CD4-positive, alpha-beta memory T cell (primary cell): Measurements from ENCODE around the gene UGT1A7. TPM values are rescaled to one million over a fixed set of nuclear protein-coding genes. Genes with fewer than 3 reads are reported as not detected.

Experiments used
- CTCF ChIA-PET: fragments of 350-600 bp; sonication (Branson Sonifier 250); formaldehyde crosslinking; loops from one replicate; lab custom pipeline; 2021; ENCODE audit warnings: inconsistent platforms; ENCODE audit not compliant: partially characterized antibody; lab: Charles Lee
- POLR2A ChIA-PET: fragments of 350-600 bp; sonication (Branson Sonifier 250); formaldehyde crosslinking; loops from one replicate; lab custom pipeline; 2021; ENCODE audit not compliant: partially characterized antibody; lab: Charles Lee
- DNase-seq, 5 donors: peaks; one replicate each; pipeline versions ENCODE4 v3.0.0 to v3.0.0-alpha.2; 2020 to 2022; ENCODE audit warnings: mixed read lengths in 1 of 5
- H3K27ac ChIP-seq: one replicate; pipeline ENCODE4 v1.7.0; 2013; ENCODE audit warnings: low read depth, low read length
- H3K27me3 ChIP-seq: 2 replicates; pipeline ENCODE4 v1.7.0; 2013; ENCODE audit warnings: mild to moderate bottlenecking, low read length, moderate library complexity; ENCODE audit not compliant: insufficient read depth
- H3K36me3 ChIP-seq: 2 replicates; pipeline ENCODE4 v1.7.0; 2013; ENCODE audit warnings: mild to moderate bottlenecking, low read length, moderate library complexity; ENCODE audit not compliant: insufficient read depth
- H3K4me1 ChIP-seq: 2 replicates; pipeline ENCODE4 v1.7.0; 2013; ENCODE audit warnings: mild to moderate bottlenecking, low read length, moderate library complexity; ENCODE audit not compliant: insufficient read depth
- H3K4me3 ChIP-seq, 2 donors: one replicate each; pipeline ENCODE4 v1.7.0; 2013; ENCODE audit warnings: low read length in 2 of 2, mild to moderate bottlenecking in 1 of 2
- H3K9me3 ChIP-seq, 2 donors: one replicate each; pipeline ENCODE4 v1.7.0; 2013; ENCODE audit warnings: low read length in 2 of 2, control low read depth in 1 of 2; ENCODE audit not compliant: control insufficient read depth in 1 of 2
- H3K27ac Mint-ChIP-seq, 7 donors: one replicate each; pipeline ENCODE4 v1.8.0; 2020 to 2021; ENCODE audit warnings: mixed read lengths in 7 of 7, mild to moderate bottlenecking in 6 of 7, inconsistent platforms in 3 of 7, moderate library complexity in 3 of 7
- H3K27me3 Mint-ChIP-seq, 2 donors: one replicate each; pipeline ENCODE4 v1.8.0; 2020 to 2021; ENCODE audit warnings: mixed read lengths in 2 of 2
- H3K36me3 Mint-ChIP-seq, 2 donors: one replicate each; pipeline ENCODE4 v1.8.0; 2020 to 2021; ENCODE audit warnings: mixed read lengths in 2 of 2, inconsistent platforms in 1 of 2, mild to moderate bottlenecking in 1 of 2
- H3K4me1 Mint-ChIP-seq, 4 donors: one replicate each; pipeline ENCODE4 v1.8.0; 2020 to 2021; ENCODE audit warnings: mixed read lengths in 4 of 4, mild to moderate bottlenecking in 1 of 4
- H3K4me3 Mint-ChIP-seq, 8 donors: one replicate each; pipeline ENCODE4 v1.8.0; 2020 to 2021; ENCODE audit warnings: mixed read lengths in 8 of 8, mild to moderate bottlenecking in 7 of 8, moderate library complexity in 6 of 8, inconsistent platforms in 3 of 8
- H3K9me3 Mint-ChIP-seq, 8 donors: one replicate each; pipeline ENCODE4 v1.8.0; 2020 to 2021; ENCODE audit warnings: mixed read lengths in 8 of 8, mild to moderate bottlenecking in 5 of 8, inconsistent platforms in 3 of 8, moderate library complexity in 1 of 8
- intact Hi-C: fragments of 100-400 bp; cut with micrococcal nuclease; formaldehyde crosslinking; loops from one replicate; pipeline ENCODE4 v1.15.1; 2023
- polyA plus RNA-seq, 2 donors: library from polyadenylated mRNA; unstranded; fragments of 300-500 nt; fragmentation: Illumina TruSeq; gene quantifications; one replicate each; pipeline ENCODE4 v1.2.3, GENCODE V29; 2021
- total RNA-seq, 2 experiments: library from RNA; stranded (reverse); gene quantifications; one replicate each; pipeline ENCODE4 v1.2.3, GENCODE V29; 2021

The UGT1A7 gene
- total and polyA plus RNA-seq, 4 experiments from 2014 or later, result not detected

DNA sequence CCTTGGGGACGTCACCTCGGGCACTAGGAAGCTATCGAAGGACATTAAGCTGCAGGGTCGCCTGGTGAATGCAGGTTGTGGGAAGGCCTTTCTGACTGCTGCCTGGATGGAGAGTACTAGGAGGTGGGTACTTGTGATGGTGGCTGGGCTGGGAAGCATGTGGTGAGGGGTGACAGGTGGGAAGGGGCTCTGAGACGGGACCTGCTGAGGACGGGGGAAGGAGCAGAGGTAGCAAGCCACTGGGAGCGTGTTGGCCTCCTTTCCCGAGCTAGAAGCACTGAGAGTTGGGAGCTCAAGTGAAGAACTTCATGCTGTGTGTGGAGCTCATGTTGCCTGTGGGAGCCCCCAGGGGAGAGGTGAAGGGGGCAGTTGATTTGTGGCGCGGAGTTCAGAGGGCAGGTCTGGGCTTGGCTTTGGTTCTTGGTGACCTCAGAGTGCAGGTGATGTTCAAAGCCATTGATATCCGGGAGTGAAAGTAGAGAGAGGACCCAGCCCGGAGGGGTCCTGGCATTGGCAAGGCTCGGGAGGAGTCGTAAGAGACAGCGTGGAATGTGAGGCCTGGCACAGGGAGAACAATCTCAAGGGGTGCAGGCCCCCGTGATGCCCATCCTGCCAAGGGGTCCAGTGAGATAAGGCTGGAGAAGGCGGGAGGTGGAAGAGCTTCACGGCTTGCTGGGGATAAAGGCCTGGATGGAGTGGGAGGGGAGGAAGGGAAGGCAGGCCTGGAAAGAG, 109.6 kb downstream of the UGT1A7 start:
- Mint-ChIP-seq H3K4me3 (no peak overlapping the region), H3K36me3 (no peaks in the 10 kb centered on the region), H3K4me1 (peaks cover 0 to 4% (median under 1%) of the 10 kb centered on the region in 4 donors), H3K9me3 (peaks cover 0 to 5% (median under 1%) of the 10 kb centered on the region in 8 donors), H3K27ac (no peak overlapping the region), H3K27me3 (peaks cover 2 to 4% of the 10 kb centered on the region in 2 donors)
- Histone ChIP-seq H3K27me3 (no peaks in the 10 kb centered on the region), H3K27ac (no peak overlapping the region), H3K36me3 (no peaks in the 10 kb centered on the region), H3K9me3 (no peaks in the 10 kb centered on the region), H3K4me3 (no peak overlapping the region), H3K4me1 (no peaks in the 10 kb centered on the region)
- POLR2A ChIA-PET, result no interaction called here
- CTCF ChIA-PET, result no interaction called here
- intact Hi-C loops, result no loop called here
- DNase-seq, result no peak

DNA sequence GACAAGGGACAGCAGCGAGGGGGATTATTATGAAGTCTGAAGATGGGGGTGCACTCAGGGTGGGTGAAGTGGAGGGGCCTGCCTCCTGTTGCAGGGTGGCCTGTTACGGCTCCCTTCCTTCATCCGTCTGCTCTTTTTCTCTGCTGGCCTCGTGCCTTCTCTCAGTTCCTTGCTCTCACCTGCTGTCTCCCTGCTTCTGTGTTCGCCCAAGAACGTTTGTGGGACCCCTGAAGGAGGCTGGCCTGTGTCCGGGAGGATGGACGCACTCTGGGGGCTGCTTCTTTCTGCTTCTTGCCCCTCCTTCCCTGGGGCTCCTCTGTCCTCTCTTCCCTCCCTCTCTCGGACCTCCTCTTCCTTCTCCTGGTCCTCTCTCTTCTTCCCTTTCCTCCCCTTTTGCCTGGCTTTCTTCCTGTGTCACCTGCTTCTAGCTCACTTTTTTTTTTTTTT, 110.2 kb downstream of the UGT1A7 start:
- Mint-ChIP-seq H3K27ac (no peak overlapping the region), H3K4me1 (peaks cover 0 to 4% (median under 1%) of the 10 kb centered on the region in 4 donors), H3K9me3 (peaks cover 0 to 5% (median 0%) of the 10 kb centered on the region in 8 donors), H3K36me3 (no peaks in the 10 kb centered on the region), H3K27me3 (peaks cover 0 to 4% of the 10 kb centered on the region in 2 donors), H3K4me3 (no peak overlapping the region)
- Histone ChIP-seq H3K4me3 (no peak overlapping the region), H3K36me3 (no peaks in the 10 kb centered on the region), H3K27ac (no peak overlapping the region), H3K9me3 (no peaks in the 10 kb centered on the region), H3K4me1 (no peaks in the 10 kb centered on the region), H3K27me3 (no peaks in the 10 kb centered on the region)
- CTCF ChIA-PET, result no interaction called here
- intact Hi-C loops, result no loop called here
- POLR2A ChIA-PET, result no interaction called here
- DNase-seq, result no peak

DNA sequence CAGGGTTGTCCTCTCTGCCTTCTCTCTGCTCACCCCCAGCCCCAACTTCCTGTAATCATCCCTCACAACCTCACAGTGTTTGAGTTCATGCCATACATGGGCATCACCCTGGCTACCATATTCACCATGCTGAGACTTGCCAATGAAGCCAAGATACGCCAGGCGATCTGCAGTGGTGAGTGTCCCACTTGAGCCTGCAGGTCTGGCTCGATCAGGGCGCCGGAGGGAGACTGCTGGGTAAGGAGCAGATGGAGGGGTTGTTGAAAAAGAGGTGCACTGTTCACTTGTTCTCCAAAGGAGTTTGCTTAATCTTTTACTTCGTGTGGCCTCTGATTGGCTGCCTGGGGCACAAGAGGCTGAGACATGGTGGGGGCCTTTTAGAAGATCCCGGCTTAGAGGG, 111.0 kb downstream of the UGT1A7 start:
- ChIA-PET CTCF (no interaction called here), POLR2A (no interaction called here)
- H3K4me3 ChIP-seq, result no peak overlapping the region
- H3K4me1 ChIP-seq, result no peaks in the 10 kb centered on the region
- H3K4me3 Mint-ChIP-seq, result no peak overlapping the region
- no peaks in the 10 kb centered on the region for H3K9me3 ChIP-seq
- H3K9me3 Mint-ChIP-seq, result peaks cover 0 to 5% (median 0%) of the 10 kb centered on the region in 8 donors
- no peak overlapping the region for H3K27ac ChIP-seq
- H3K4me1 Mint-ChIP-seq, result peaks cover 0 to 4% (median under 1%) of the 10 kb centered on the region in 4 donors
- H3K36me3 Mint-ChIP-seq, result no peaks in the 10 kb centered on the region
- intact Hi-C loops, result no loop called here
- no peak overlapping the region for H3K27ac Mint-ChIP-seq
- peaks cover 0 to 4% of the 10 kb centered on the region in 2 donors for H3K27me3 Mint-ChIP-seq
- H3K36me3 ChIP-seq, result no peaks in the 10 kb centered on the region
- DNase-seq, result no peak
- no peaks in the 10 kb centered on the region for H3K27me3 ChIP-seq

- Mint-ChIP-seq H3K36me3 (no peaks in the 10 kb centered on the region), H3K9me3 (peaks cover 0 to 5% (median 0%) of the 10 kb centered on the region in 8 donors), H3K4me1 (peaks cover 0 to 4% (median under 1%) of the 10 kb centered on the region in 4 donors), H3K4me3 (no peak overlapping the region), H3K27ac (no peak overlapping the region), H3K27me3 (peaks cover 0 to 4% of the 10 kb centered on the region in 2 donors)
- H3K4me3 ChIP-seq, result no peak overlapping the region
- no peaks in the 10 kb centered on the region for H3K4me1 ChIP-seq
- no peaks in the 10 kb centered on the region for H3K27me3 ChIP-seq
- no peak for DNase-seq
- H3K27ac ChIP-seq, result no peak overlapping the region
- ChIA-PET POLR2A (no interaction called here), CTCF (no interaction called here)
- intact Hi-C loops, result no loop called here
- no peaks in the 10 kb centered on the region for H3K9me3 ChIP-seq
- no peaks in the 10 kb centered on the region for H3K36me3 ChIP-seq
These were observed 111.9 kb downstream of the UGT1A7 start for GRCh38 chr2:233793465-233794127.

DNA sequence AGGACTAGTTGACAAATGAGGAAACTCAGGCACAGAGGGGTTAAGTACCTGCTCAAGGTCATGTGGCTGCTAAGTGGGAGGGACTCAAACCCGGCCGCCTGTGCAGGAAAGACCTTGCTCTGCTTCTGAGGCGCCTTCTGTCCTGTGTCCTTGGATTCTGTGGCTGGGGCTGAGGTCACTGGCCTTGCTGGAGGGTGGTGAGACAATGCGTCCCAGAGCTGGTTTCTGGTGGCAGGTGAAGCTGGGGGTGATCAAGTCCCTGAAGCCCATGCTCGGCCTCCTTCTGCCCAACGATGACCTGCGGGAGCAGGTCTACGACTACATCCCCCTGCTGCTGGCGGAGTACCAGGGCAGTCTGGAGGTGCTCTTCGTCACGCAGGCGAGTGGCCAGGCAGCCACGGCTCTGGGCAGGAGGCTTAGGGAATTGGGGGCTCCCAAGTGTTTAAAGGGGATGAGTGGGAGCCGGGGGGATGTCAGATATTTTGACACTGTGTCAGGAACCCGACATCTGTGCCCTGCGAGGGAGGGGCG, 112.5 kb downstream of the UGT1A7 start:
- Mint-ChIP-seq H3K4me3 (no peak overlapping the region), H3K27ac (no peak overlapping the region), H3K27me3 (peaks cover 0 to 3% of the 10 kb centered on the region in 2 donors), H3K9me3 (peaks cover 0 to 3% (median 0%) of the 10 kb centered on the region in 8 donors), H3K36me3 (no peaks in the 10 kb centered on the region), H3K4me1 (peaks cover 0 to 2% (median under 1%) of the 10 kb centered on the region in 4 donors)
- CTCF ChIA-PET, result no interaction called here
- H3K27me3 ChIP-seq, result no peaks in the 10 kb centered on the region
- POLR2A ChIA-PET, result no interaction called here
- no peaks in the 10 kb centered on the region for H3K4me1 ChIP-seq
- DNase-seq, result no peak
- intact Hi-C loops, result no loop called here
- no peaks in the 10 kb centered on the region for H3K9me3 ChIP-seq
- H3K4me3 ChIP-seq, result no peak overlapping the region
- no peak overlapping the region for H3K27ac ChIP-seq
- H3K36me3 ChIP-seq, result no peaks in the 10 kb centered on the region

- Histone ChIP-seq H3K36me3 (no peaks in the 10 kb centered on the region), H3K27me3 (no peaks in the 10 kb centered on the region), H3K4me3 (no peak overlapping the region), H3K27ac (no peak overlapping the region), H3K9me3 (no peaks in the 10 kb centered on the region), H3K4me1 (no peaks in the 10 kb centered on the region)
- intact Hi-C loops, result no loop called here
- H3K36me3 Mint-ChIP-seq, result no peaks in the 10 kb centered on the region
- DNase-seq, result no peak
- H3K9me3 Mint-ChIP-seq, result peaks cover 0 to 3% (median 0%) of the 10 kb centered on the region in 8 donors
- ChIA-PET POLR2A (no interaction called here), CTCF (no interaction called here)
- H3K4me1 Mint-ChIP-seq, result peaks cover 0 to 2% (median 0%) of the 10 kb centered on the region in 4 donors
- H3K4me3 Mint-ChIP-seq, result no peak overlapping the region
- H3K27ac Mint-ChIP-seq, result no peak overlapping the region
- H3K27me3 Mint-ChIP-seq, result peaks cover 4 to 7% of the 10 kb centered on the region in 2 donors
These were observed 114.1 kb downstream of the UGT1A7 start for GRCh38 chr2:233795735-233796171.

DNA sequence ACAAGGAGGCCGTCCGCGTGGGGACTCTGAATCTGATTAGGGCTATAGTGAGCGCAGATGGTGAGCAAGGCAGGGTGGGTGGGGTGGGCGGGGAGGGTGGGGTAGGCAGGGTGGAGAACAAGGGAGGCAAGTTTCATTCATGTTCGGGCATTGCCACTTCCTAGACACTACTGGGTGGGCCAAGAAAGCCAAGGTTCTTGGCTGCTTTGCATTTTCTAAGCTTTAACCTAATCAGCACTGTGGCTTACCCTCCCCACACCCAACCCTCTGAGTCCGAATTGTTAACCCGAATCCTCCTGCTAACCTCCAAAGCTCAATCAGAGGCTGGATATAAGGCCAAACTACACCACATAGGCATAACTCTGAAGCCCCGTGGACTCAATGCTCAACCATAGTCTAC, 114.6 kb downstream of the UGT1A7 start:
- CTCF ChIA-PET, result no interaction called here
- Mint-ChIP-seq H3K4me3 (no peak overlapping the region), H3K27ac (no peak overlapping the region), H3K36me3 (no peaks in the 10 kb centered on the region), H3K4me1 (peaks cover 0 to 2% (median 0%) of the 10 kb centered on the region in 4 donors), H3K9me3 (peaks cover 0 to 3% (median 0%) of the 10 kb centered on the region in 8 donors), H3K27me3 (peaks cover 4 to 7% of the 10 kb centered on the region in 2 donors)
- Histone ChIP-seq H3K9me3 (no peaks in the 10 kb centered on the region), H3K36me3 (no peaks in the 10 kb centered on the region), H3K27ac (no peak overlapping the region), H3K4me1 (no peaks in the 10 kb centered on the region), H3K4me3 (no peak overlapping the region), H3K27me3 (no peaks in the 10 kb centered on the region)
- DNase-seq, result no peak
- POLR2A ChIA-PET, result no interaction called here
- intact Hi-C loops, result no loop called here
